GM18498 (cell line): Measurements from ENCODE around the gene IL17REL.
A peak's percentile ranks its signal among the peaks of the same experiment; 100 is the strongest.

Experiments used
- ATAC-seq: cut with Tn5 transposase; IDR thresholded peaks from one replicate; pipeline ENCODE4 v1.9.1; 2021; ENCODE audit warnings: mild to moderate bottlenecking, moderate library complexity; ENCODE audit not compliant: unreplicated experiment

IL17REL gene

GRCh38 chr22:50027639-50028537 is 15.3 kb upstream of the IL17REL start:
- ATAC-seq = no peak

- no peak for ATAC-seq
These were observed 13.4 kb upstream of the IL17REL start for GRCh38 chr22:50025993-50026392.

- ATAC-seq = no peak
These were observed 9.7 kb upstream of the IL17REL start for GRCh38 chr22:50022171-50022819.

GRCh38 chr22:50020606-50021005 is 8.0 kb upstream of the IL17REL start:
- no peak for ATAC-seq

GRCh38 chr22:50019316-50019715 is 6.8 kb upstream of the IL17REL start:
- no peak for ATAC-seq

- ATAC-seq = no peak
These were observed 6.2 kb upstream of the IL17REL start for GRCh38 chr22:50018608-50019285.

- no peak for ATAC-seq
These were observed 5.2 kb upstream of the IL17REL start for GRCh38 chr22:50017701-50018224.

GRCh38 chr22:50016988-50017700 is 4.6 kb upstream of the IL17REL start:
- ATAC-seq = peak; percentile 52

GRCh38 chr22:50016308-50016987 is 3.9 kb upstream of the IL17REL start:
- ATAC-seq = peak; percentile 19

- no peak for ATAC-seq
These were observed 3.1 kb upstream of the IL17REL start for GRCh38 chr22:50015451-50016307.

GRCh38 chr22:50014655-50015401 is 2.3 kb upstream of the IL17REL start:
- ATAC-seq = no peak

- no peak for ATAC-seq
These were observed 1.5 kb upstream of the IL17REL start for GRCh38 chr22:50014053-50014501.

- no peak for ATAC-seq
These were observed 936 bp downstream of the IL17REL start for GRCh38 chr22:50011447-50012210.

- ATAC-seq = no peak
These were observed 1.7 kb downstream of the IL17REL start for GRCh38 chr22:50010676-50011446.

GRCh38 chr22:50009765-50010675 is 2.5 kb downstream of the IL17REL start:
- ATAC-seq = no peak

- ATAC-seq = no peak
These were observed 3.3 kb downstream of the IL17REL start for GRCh38 chr22:50009251-50009650.
